Activated CD8-positive, alpha-beta memory T cell treated with anti-CD3 and anti-CD28 coated beads for 1 hour (primary cell): ENCODE measurements around the gene PLCL1.
"Not testable (repeated sequence)": the region's sequence is repeated elsewhere in the genome, so short reads cannot be mapped to it uniquely, and the experiment has no call there.

Experiments used
- DNase-seq, 2 donors: peaks; one replicate each; pipeline ENCODE4 v3.0.0-alpha.2; 2020; ENCODE audit warnings: low read depth in 1 of 2; ENCODE audit errors: extremely low read depth in 1 of 2

PLCL1 gene

DNA sequence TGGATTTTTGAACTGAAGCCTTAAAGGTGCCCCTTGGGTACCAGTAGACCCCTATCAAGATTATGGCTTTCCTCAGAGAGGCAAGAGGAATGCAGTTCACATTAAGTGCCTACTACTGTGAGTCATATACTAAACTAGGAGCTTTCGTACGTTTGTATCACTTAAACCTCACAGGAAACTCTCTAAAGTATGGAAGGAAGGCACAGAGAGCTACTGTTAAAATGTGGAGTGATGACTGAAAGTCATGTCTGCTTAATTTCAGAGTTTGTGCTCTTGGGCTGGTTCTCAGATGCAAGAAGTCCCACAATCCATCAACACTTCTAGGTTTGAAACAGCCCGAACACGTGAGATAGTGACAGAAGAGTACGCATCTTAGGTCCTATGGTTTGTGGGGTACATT, 4.7 kb downstream of the PLCL1 start:
- no peak for DNase-seq

DNA sequence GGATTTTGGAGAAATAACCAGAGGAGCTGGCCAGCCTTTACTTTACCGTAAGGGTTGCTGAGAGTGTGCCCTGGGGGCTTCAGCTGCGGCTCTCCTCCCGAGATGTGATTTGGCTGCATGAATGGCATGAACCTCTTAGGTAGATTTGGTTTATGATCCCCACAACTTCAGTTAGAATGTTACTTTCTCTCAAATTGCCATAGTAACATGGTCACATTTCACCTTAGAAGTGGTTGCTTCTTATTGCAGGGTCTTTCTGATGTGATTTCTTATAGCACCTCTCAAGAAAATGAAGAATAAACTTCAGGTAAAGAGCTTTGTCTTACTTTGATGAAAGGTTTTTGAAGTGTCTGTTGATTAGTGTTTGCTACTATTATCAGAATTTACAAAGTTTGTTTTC, 5.6 kb downstream of the PLCL1 start:
- DNase-seq: no peak

DNA sequence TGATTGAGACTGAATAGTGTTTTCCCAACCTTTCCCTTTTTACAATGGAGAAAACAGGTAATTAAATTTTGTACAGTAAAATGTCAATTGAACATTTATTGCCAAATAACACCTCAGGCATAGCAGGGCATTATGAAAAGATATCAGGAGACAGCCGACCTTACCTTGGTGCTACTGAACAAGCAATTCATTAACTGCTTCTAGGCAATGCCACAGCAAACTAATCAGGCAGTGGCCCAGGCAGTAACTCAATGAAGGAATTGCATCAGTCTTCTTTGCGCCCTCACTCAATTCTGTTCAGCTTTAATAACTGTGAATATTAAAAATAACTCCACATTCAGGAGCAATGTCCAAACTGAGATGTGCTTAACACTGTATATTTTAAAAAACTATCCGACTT, 6.1 kb downstream of the PLCL1 start:
- no peak for DNase-seq

DNA sequence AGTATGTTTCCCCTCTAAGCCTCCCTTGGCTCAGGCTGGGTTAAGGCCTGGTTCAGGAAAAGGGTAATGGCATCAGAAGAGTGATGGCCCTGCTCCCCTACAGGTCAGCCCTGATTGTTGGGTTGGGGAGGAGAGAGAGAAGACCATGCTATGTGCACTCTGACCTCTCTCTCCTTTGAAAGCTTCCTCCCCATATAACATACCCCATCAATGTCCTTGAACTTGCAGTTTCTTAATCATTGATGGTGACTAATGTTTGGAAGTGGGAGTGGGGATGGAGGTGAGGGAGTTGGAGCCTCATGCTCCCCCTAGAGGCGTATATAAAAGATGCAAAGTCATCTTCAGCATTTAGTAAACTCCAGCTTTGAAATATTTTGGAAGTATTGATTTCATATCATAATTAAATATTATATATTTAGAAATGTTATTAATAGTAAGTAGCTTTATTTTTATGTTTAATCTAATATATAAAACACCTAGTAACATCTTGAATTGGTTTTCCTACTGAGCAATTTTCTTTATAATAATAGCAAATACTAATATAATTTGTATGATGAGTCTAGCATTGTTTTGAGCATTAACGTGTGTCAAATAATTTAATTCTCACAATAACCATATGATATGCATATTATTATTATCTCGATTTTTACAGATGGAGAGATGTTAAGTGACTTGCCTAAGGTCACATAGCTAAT, 8.8 kb downstream of the PLCL1 start:
- DNase-seq: no peak

DNA sequence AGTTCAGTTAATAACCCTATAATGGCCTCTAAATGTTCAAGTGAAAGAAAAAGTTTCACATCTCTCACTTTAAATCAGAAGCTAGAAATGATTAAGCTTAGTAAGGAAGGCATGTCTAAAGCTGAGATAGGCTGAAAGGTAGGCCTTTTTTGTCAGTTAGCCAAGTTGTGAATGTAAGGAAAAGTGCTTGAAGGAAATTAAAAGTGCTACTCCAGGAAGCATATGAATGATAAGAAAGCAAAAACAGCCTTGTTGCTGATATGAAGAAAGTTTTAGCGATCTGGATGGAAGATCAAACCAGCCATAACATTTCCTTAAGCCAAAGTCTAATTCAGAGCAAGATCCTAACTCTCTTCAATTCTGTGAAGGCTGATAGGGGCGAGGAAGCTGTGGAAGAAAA, 10.1 kb downstream of the PLCL1 start:
- no peak for DNase-seq

DNA sequence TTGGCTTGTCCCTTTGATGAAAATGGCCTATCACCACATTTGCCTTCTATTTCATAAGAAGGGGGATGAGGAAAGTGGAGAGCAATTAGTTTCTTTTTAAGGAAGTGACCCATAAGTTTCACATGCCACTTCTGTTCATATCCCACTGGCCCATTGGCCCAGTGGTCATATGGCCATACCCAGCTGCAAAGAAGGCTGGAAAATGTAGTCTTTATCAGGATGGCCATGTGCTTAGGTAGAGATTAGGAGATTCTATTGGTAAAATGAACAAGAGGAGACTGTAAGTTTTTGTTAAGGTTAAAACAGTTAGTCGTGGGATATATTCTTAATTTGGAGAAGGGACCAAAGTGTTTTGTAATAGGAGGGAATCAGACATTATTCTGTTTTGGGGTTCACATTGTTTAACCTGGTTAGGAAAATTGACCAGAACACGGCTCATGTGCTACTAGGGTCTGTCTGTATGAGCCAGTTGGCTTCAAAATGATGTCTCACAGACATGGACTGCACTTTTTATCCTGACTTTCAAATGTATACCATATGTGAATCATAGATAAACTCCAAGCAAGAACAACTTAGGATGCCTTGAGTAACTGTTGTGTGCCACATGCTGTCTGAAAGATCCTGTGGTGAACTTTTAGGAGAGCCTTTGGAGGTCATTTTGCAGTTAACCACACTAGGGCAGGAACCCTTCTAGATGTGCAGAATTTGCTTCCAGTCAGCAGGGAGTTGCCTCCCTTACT, 17.3 kb downstream of the PLCL1 start:
- no peak for DNase-seq

DNA sequence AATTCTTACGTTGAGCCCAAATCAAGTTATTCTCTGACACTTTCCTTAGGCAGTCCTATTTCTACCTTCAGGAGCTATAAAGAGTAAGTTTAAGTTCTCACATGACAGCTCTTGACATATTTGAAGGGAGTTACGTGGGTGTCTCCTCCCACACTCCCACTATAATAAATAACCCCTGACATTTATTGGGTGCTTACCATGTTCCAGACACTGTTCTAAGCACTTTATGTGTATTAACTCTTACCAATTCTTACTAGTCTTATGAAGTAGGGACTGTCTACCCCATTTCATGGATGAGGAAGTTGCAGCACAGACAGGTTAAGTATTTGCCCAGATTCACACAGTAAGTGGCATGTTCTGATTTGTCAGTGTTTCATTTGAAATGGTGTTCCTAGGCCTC, 17.9 kb downstream of the PLCL1 start:
- no peak for DNase-seq

DNA sequence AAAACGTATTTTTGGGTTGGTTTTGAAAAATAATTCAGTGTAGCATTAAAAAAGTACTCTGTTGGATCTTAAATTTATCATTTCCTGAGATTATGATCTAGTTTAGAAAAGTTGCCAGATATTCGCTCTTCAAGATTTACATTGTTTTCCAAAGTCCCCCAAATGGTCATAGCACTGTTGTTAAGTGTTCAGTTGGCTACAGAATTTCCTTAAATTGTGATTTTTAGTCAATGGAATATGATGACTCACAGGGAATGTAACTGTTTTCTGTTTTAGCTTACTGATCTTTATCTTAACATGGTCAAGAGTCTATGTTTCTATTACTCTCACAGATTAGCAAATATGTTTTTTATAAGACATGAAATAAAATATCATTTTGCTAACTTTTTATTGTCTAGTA, 23.2 kb downstream of the PLCL1 start:
- DNase-seq: no peak

DNA sequence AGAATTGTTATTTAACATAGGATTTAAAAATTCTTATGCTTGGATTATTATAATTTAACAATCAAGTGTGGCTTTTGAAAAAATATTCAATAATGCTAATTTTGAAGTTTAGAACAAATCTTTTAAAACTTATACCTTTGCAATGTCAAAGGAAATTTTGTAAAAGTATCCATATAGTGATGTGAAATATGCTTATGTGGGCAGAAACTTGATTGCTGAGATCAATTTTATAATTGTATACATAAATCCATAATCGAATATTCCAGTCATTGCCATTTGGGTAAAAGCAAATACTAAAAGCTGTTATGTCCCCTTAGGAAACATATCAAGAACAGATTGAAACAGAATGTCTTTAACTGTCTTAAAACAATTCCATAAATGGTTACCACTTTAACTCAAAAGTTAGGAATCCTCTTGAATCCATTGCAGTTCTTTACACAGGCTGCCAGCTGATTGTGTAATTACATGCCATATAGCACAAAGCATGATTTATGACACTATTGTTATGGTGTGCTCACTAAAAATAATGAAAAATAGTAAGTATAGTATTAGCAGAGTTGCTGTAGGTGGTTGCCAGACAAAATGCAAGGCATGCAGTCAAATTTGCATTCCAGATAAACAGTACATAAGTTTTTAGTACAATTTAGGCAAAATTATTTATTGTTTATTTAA, 24.2 kb downstream of the PLCL1 start:
- DNase-seq: no peak

DNA sequence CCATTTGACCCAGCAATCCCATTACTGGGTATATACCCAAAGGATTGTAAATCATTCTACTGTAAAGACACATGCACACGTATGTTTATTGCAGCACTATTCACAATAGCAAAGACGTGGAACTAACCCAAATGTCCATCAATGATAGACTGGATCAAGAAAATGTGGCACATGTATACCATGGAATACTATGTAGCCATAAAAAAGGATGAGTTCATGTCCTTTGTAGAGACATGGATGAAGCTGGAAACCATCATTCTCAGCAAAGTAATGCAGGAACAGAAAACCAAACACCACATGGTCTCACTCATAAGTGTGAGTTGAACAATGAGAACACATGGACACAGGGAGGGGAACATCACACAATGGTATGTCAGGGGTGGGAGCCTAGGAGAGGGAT, 30.4 kb downstream of the PLCL1 start:
- DNase-seq: not testable (repeated sequence)

DNA sequence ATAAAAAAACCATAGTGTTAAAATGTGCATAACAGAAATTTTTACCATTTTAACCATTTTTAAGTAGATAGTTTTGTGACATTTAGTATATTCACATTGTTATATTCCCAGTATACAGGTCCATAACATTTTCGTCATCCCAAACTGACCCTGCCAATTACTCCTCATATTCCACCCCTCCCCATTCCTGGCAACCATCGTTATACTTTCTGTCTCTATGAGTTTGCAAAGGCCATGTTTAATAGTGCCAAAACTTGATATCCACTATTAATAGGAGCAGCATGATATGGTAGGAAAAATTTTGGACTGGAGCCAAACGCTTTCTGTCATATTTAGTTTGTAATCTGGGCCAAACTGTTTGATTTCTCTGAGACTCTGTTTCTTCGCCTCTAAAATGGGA, 30.9 kb downstream of the PLCL1 start:
- no peak for DNase-seq

DNA sequence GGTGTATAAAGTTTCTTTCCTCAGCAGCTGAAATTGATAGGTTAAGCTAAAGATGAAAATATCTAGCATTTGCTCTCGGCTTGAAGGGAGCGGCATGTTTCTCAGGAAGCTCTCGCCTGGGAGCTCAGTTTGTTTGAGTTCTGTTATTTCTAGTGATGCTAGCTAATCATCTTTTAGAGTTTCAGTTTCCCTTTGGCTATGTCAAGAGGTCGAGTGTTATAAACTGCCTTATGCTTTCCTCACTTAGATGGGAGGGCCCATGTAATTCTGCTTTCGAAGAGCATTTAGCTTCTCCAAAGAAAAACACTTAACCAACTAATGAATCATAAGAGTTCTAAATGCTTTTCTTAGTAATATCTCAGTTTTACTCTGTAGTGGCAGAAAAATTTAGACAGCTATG, 33.6 kb downstream of the PLCL1 start:
- DNase-seq: no peak

DNA sequence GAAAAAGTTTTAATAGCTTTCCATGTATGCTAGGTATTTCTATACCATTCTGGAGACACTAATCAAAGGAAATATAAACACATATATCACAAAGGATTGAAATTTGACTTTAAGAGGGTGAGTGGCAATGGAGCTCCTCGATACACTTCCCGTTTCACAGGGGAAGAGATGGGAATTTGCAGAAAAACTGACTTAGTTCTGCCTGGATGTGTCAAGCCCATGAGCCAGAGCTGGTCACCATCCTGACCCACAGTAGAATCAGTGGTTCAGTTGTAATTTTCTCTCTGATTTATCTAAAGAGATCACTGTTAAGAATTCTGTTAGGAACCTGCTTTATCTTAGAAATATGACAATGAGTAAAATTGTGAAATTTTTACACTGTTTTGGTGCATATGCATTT, 34.2 kb downstream of the PLCL1 start:
- DNase-seq: no peak

DNA sequence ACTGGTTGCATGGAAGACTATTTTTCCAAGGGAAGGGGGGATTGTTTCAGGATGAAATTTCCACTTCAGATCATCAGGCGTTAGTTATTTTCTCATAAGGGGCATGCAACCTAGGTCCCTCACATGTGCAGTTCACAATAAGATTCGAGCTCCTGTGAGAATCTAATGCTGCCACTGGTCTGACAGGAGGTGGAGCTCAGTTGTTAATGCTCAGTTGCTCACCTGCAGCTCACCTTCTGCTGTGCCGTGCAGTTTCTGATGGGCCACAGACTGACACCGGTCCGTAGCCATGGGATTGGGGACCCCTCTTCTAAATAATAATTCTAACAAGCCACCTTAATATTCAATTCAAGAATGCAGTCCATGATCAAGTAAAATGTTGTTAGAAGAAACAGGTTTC, 34.9 kb downstream of the PLCL1 start:
- DNase-seq: no peak

DNA sequence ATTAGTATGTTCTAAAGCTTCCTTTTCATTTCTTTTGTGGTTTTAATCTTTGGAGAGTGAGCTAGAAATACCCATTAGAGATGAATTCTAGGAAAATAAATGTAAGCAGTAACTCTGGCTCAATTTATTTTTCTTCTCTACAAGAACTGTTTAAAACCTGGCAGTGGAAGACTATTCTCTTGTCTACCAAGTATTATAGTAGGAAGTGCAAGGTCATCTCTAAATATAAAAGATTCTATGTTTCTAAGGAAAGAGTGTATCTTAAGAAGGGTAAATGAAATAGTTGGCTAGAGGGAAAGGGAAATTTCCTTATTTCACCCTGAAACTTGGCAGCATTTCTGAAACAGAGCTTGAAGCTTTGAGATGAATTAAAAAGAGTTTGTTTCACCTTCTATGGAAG, 35.5 kb downstream of the PLCL1 start:
- DNase-seq: no peak

DNA sequence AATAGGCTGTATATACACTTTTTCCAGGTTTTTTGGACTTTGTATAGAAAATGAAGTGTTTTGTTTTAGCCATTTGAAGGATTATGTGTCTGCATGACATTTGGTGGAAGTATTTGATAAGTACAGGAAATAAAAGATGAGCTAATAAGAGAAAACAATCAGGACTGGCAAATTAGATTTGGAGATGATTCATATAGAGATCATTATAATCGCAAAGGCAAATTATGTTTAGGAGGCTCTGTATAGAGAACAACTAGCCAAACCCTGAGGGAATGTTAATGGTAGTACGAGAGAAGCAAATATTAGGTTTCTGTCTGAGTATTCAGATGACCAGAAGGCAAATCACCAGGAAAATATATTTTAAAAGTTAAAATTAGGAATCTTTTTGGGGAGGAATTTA, 41.7 kb downstream of the PLCL1 start:
- DNase-seq: no peak

DNA sequence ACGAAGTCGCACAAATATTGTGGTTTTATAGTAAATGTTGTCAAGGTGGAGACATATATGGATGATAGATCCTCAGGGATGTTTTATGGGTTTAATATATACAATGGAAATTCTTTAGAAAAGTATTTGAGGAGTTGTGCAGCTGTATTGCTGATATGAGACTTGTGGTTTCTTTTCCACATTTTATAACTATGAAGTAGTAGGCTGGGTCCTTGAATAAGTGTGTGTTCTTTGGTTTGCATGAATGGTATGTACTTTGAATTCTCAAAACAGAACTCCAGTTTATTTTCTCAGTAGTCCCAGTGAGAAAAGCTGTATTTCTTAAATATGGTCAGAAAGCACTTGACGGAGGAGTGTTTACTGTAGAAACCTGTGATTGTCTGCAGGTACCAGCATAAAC, 42.4 kb downstream of the PLCL1 start:
- no peak for DNase-seq

DNA sequence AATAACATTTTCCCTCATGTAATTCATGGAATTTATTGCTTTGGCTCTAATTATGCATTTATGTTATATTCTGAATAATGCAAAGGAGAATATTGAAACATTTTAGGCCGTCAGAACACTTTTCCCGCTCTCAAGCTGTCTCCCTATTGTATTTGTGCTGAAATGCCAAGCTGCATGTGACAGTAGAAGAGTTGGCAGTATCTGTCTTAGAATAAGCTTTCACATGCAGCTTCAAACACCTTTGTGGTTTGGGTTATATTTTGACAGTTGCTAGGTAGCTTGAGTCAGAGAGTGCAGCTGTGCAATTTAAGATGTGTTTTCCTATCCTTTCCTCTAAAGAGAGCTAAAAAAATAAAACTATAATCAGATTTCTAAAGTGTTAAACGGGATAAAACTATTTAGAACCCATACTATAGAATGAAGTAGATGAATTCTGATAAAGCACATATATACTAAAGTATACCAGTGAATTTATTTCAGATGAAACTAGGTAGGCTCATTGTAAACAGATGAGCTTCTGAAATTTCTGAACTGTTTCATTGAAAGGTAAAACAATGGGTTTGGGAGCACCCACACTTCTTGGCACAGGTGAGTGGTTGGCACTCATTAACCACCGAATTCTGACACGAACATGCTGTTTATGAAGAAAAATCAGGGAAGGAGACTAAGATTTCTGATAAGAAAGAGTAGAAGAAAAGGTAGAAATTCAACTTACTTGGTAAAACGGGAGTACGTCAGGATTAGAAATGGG, 43.4 kb downstream of the PLCL1 start:
- no peak for DNase-seq

DNA sequence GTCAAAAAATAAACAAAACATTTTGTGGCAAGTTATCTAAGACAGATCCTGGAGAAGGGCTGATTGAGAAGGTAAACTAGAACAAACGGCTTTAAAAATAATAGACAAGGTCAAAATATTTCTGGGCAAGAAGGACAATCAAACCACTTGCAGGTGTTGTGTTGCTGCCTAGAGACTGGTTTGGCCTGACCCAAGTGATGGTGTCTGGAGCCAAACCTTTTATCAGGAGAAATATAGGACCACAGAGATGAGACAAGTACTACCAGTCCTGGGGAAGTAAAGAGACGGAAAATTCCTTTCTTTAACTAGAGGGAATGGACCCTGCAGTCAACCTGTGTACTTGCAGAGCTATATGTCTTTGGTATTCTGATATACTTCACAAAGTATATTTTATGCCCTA, 44.2 kb downstream of the PLCL1 start:
- no peak for DNase-seq

DNA sequence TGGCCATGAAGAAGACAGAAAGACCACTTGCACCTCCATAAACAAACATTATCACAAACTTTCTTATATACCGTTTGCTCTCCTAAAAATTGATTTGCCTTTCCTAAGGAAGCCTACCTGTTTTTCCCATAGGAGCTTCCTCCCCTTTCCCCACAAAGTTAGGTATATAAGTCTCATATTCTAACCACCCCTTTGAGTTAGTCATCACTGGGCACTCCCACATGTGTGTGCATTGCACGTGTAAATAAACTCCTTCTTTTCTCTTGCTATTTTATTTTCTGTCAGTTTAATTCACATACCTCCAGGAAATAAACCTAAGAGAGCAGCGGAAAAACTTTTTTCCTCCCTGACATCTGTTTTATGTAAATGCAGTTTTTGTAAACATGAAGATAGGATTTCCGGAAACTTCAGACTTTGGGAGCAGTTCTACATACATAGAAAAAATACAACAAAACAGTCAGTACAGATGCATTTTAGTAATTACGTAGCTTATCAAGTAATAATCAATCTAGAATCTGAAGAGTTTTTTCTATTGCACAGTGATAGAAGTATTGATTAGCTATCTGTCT, 46.6 kb downstream of the PLCL1 start:
- DNase-seq: no peak

DNA sequence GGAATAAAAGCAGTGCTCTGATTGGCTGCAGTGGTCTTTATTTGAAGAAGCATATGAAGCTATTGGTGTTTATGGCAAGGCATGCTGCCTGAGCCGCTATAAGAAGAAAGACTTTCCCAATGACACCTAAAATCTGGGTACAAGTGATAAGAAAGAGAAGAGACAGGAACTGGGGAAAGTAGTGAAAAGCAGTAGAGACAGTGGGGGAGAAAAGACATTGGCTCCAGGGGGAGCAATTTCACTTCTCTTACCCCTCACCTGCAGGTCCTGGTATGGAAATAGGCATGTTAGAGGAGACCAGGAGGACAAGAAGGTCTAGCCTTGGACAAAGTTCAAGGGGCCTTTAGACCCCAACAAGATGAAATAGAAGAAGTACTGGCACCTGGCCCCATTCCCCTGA, 47.1 kb downstream of the PLCL1 start:
- no peak for DNase-seq
